Mesodermal cell (in vitro differentiated cells): ENCODE results near the gene KIZ.

Experiments
- H3K27ac ChIP-seq: 2 replicates; pipeline ENCODE4 v1.7.0; 2013; ENCODE audit warnings: mild to moderate bottlenecking, low read depth, low read length, moderate library complexity; ENCODE audit not compliant: severe bottlenecking
- H3K36me3 ChIP-seq: 2 replicates; pipeline ENCODE4 v1.7.1; 2013; ENCODE audit warnings: mild to moderate bottlenecking, low read length, moderate library complexity; ENCODE audit not compliant: control insufficient read depth, insufficient read depth
- H3K4me1 ChIP-seq: one replicate; pipeline ENCODE4 v1.7.1; 2013; ENCODE audit warnings: mild to moderate bottlenecking, low read length; ENCODE audit not compliant: insufficient read depth, control insufficient read depth, poor library complexity, severe bottlenecking
- H3K4me3 ChIP-seq: 2 replicates; pipeline ENCODE4 v1.7.0; 2013; ENCODE audit warnings: low read length, control low read depth, mild to moderate bottlenecking; ENCODE audit not compliant: insufficient read depth, poor library complexity, severe bottlenecking; ENCODE audit errors: extremely low read depth
- H3K9me3 ChIP-seq: 2 replicates; pipeline ENCODE4 v1.7.1; 2013; ENCODE audit warnings: mild to moderate bottlenecking, low read length, moderate library complexity; ENCODE audit not compliant: control insufficient read depth
- WGBS, 2 experiments: methylation state at CpG; one replicate each; pipeline ENCODE4 v1.1.5; 2013; ENCODE audit warnings: missing lambda C conversion rate in 2 of 2; ENCODE audit not compliant: insufficient coverage in 2 of 2; 5-methylcytosine and 5-hydroxymethylcytosine counted together

Gene KIZ

DNA sequence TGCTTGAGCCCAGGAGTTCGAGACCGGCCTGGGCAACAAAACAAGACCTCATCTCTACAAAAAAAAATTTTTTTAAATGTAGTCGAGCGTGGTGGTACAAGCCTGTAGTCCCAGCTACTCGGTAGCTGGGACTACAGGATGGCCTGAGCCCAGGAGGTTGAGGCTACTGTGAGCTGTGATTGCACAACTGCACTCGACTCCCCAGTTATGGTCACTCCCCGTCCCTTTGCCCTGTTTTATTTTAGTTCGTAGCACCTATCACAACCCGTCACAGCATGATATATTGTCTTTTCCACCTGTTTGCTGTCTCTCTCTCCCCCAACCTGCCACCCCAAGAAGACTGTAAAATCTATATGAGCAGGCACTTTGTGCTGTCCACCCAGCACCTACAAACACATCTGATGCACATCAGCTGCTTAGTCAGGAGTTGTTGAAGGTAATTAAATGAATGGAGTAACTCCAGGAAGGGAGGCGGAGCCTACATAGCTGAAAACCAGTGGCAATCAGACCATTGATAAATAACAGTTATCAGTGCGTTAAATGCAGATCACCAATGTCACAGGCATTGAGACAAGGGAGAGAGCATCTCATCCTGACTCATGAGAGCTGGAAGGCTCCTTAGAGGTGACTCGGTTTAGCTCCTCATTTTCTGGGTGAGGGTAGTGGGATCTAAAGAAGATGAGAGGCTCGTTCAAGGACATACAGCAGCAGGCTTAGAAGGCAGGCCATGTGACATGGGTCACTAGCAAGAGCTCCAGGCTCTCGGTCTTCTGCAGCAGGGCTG, 162.9 kb downstream of the KIZ start:
- Histone ChIP-seq H3K27ac (no peak overlapping the region), H3K36me3 (no peaks in the 10 kb centered on the region)
- WGBS, 2 experiments, result 87 to 90% methylated on average over 10 to 13 of the region's 14 CpGs

DNA sequence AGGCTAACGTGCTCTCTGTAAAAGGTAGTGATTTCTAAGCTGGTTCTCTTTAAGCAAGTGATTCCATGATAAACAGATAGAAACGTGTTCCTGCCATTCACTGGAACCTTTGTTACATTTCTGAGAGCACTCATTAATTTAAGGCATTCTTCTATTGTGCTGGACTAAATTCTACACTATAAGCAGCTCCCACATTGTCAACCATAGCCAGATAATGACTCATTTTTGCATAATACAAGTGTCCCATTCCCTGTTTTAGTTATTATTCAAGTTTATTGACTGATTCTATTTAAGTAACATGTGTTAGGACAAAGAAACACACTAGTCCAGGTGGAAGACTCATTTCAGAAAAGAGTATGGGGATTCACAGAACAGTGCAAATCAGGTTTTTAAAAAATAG, 163.8 kb downstream of the KIZ start:
- H3K4me3 ChIP-seq, result no peak overlapping the region
- no peaks in the 10 kb centered on the region for H3K36me3 ChIP-seq
- no peaks in the 10 kb centered on the region for H3K9me3 ChIP-seq
- 33 to 89% methylated on average over 1 of the region's 2 CpGs for WGBS, 2 experiments
- H3K27ac ChIP-seq, result no peak overlapping the region
- H3K4me1 ChIP-seq, result no peaks in the 10 kb centered on the region

More for the DNA sequence above, 162.9 kb downstream of the KIZ start:
- no peaks in the 10 kb centered on the region for H3K4me1 ChIP-seq
- H3K9me3 ChIP-seq, result no peaks in the 10 kb centered on the region
- no peak overlapping the region for H3K4me3 ChIP-seq

DNA sequence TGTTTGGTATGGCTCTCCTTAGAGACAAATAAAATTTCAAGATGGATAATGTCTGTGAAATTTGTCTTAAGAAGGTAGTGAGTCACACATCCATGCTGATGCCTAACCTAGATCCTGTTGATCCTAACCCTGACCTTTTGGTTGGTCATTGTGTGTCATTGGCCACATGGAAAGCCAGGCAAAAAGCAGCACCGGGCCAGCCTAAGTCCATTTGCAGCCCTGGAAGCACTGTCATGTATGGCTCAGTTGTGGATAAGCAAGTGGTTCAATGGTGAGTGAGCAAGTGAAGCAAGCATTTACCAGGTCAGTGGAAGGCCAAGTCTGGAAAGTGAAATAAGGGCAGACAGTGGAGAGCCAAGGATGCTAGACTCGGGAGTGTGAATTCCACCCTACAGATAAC, 165.1 kb downstream of the KIZ start:
- Histone ChIP-seq H3K36me3 (no peaks in the 10 kb centered on the region), H3K27ac (no peak overlapping the region), H3K4me3 (no peak overlapping the region), H3K9me3 (no peaks in the 10 kb centered on the region), H3K4me1 (no peaks in the 10 kb centered on the region)
- WGBS, 2 experiments, result 60 to 100% methylated on average over 1 of the region's 2 CpGs

DNA sequence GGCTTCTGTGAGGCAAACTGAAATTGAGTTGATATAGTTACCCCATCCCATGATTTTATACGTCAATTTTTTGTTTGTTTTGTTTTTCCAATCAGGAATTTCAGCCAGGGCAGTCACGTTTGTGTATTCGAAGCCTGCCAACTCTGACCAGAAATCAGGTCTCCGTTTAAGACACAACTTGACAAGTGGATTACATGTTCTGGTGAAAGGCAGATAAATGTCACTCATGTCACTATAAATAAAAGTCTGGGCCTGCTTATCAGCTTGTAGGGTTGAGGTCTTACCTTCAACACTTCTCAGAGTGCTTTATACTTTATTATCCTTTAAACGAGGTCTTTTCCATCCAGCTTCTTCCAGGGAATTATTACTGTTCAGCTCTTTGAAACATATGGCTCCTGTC, 168.9 kb downstream of the KIZ start:
- 89 to 94% methylated on average over 4 to 5 of the region's 5 CpGs for WGBS, 2 experiments
- no peaks in the 10 kb centered on the region for H3K4me1 ChIP-seq
- H3K36me3 ChIP-seq, result no peaks in the 10 kb centered on the region
- H3K4me3 ChIP-seq, result no peak overlapping the region
- no peak overlapping the region for H3K27ac ChIP-seq
- no peaks in the 10 kb centered on the region for H3K9me3 ChIP-seq
